ENCODE results near the gene SRGAP3.

Gene SRGAP3

DNA sequence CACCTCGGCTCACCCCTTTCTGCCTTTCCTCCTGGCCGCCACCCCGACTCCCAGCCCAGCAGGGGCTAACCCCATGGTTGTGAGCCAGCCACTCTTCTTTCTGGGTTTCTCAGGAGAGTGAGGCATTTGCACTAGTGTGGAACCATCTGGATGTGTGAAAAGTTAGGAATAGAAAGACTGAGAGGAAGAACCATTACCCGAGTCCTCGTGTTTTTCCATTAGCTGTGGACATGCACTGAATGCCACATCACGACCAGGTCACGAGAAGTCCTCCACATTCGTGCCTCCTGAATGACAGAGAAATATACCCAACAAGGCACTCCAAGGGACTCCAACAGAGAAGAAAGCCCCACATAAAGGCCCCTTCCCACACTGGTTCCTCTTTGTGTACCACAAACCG lies 268.1 kb downstream of the SRGAP3 start:
- no peak for DNase-seq
- Histone ChIP-seq H3K36me3 (ENCODE audit: control insufficient read depth in 4 of 4, insufficient read depth in 4 of 4, low read length in 3 of 4) (no peaks in the 10 kb centered on the region), H3K4me1 (ENCODE audit: control extremely low read depth in 1 of 4, control insufficient read depth in 4 of 4, insufficient read depth in 4 of 4, low read length in 3 of 4) (peaks cover 2 to 13% (median 4%) of the 10 kb centered on the region in 4 experiments), H3K4me3 (ENCODE audit: control insufficient read depth in 1 of 7, extremely low read depth in 1 of 7, insufficient read depth in 4 of 7, low read depth in 2 of 7, low read length in 6 of 7) (no peak overlapping the region), H3K9me3 (ENCODE audit: control extremely low read depth in 1 of 5, control insufficient read depth in 4 of 5, insufficient read depth in 2 of 5, low read depth in 1 of 5, low read length in 4 of 5) (peaks cover 0 to 10% (median 6%) of the 10 kb centered on the region in 5 experiments), H3K27me3 (replicated peaks in 2 of 5; ENCODE audit: control insufficient read depth in 4 of 5, insufficient read depth in 5 of 5, low read length in 4 of 5) (peaks cover 0 to 15% (median 2%) of the 10 kb centered on the region in 5 experiments), H3K27ac (ENCODE audit: insufficient read depth in 1 of 2, low read depth in 1 of 2, low read length in 2 of 2, poor library complexity in 1 of 2, severe bottlenecking in 2 of 2) (no peak overlapping the region)
- ChIA-PET CTCF (interaction anchor here (2.3 to 3.2 kb wide), 3 partner anchors 8 to 321 kb away, joined by 7 to 10 read pairs (median 8); no protein-coding TSS in a partner anchor), POLR2A (no interaction called here)
- 60% methylated on average over 1 of the region's 9 CpGs for WGBS (ENCODE audit: insufficient coverage)

DNA sequence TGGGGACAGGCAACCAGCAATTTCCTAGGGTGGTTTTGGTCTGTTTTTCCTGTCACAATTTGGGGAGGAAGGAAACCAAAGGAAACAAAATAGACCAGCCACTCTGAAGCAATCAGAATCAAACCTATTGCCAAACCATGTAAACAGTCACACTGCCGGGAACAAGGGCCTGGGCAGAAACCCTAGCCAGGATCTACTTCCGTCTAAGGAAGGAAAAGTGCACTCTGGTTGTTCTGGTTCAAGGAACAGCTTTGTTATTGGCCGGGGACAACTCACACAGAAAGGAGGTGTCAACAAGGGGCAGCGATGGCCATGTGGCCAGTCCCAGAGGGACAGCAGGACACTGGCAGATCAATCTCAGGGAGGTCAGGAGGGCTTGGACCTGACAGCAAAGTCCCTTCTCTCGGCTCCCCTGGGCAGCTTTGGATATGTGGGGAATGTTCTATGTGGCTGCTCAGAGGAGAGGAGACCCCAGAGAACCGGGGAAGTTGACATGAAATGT lies 268.6 kb downstream of the SRGAP3 start:
- WGBS (ENCODE audit: insufficient coverage): 94% methylated on average over 6 of the region's 6 CpGs
- DNase-seq: no peak
- Histone ChIP-seq H3K36me3 (ENCODE audit: control insufficient read depth in 4 of 4, insufficient read depth in 4 of 4, low read length in 3 of 4) (no peaks in the 10 kb centered on the region), H3K27ac (ENCODE audit: insufficient read depth in 1 of 2, low read depth in 1 of 2, low read length in 2 of 2, poor library complexity in 1 of 2, severe bottlenecking in 2 of 2) (no peak overlapping the region), H3K27me3 (replicated peaks in 2 of 5; ENCODE audit: control insufficient read depth in 4 of 5, insufficient read depth in 5 of 5, low read length in 4 of 5) (peaks cover 0 to 15% (median 2%) of the 10 kb centered on the region in 5 experiments), H3K9me3 (ENCODE audit: control extremely low read depth in 1 of 5, control insufficient read depth in 4 of 5, insufficient read depth in 2 of 5, low read depth in 1 of 5, low read length in 4 of 5) (peaks cover 0 to 10% (median 6%) of the 10 kb centered on the region in 5 experiments), H3K4me1 (ENCODE audit: control extremely low read depth in 1 of 4, control insufficient read depth in 4 of 4, insufficient read depth in 4 of 4, low read length in 3 of 4) (peaks cover 2 to 13% (median 4%) of the 10 kb centered on the region in 4 experiments), H3K4me3 (ENCODE audit: control insufficient read depth in 1 of 7, extremely low read depth in 1 of 7, insufficient read depth in 4 of 7, low read depth in 2 of 7, low read length in 6 of 7) (no peak overlapping the region)
- ChIA-PET POLR2A (no interaction called here), CTCF (interaction anchor here (1.1 to 3.2 kb wide), 5 partner anchors 8 to 332 kb away, joined by 3 to 10 read pairs (median 7); no protein-coding TSS in a partner anchor)

DNA sequence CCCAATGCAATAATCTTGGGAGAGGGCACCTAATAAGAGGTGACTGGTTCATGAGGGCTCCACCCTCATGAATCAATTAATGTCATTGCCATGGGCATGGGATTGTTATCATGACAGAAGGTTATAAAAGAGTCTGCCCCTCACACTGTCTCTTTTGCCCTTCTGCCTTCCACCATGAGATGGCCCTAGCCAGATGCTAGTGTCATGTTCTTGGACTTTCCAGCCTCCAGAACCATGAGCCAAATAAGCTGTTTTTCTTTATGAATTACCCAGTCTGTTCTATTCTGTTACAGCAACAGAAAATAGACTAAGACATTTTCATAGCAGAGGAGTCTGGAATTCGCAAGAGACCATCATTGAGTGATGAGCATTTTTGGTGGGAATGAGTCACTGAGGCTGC lies 270.2 kb downstream of the SRGAP3 start:
- DNase-seq: no peak
- ChIA-PET POLR2A (no interaction called here), CTCF (interaction anchor here (1.1 to 3.0 kb wide), 3 partner anchors 8 to 324 kb away, joined by 3 to 10 read pairs (median 7); no protein-coding TSS in a partner anchor)
- H3K27me3 ChIP-seq (replicated peaks in 2 of 5; ENCODE audit: control insufficient read depth in 4 of 5, insufficient read depth in 5 of 5, low read length in 4 of 5): peaks cover 0 to 15% (median 2%) of the 10 kb centered on the region in 5 experiments
- no peak overlapping the region for H3K27ac ChIP-seq (ENCODE audit: insufficient read depth in 1 of 2, low read depth in 1 of 2, low read length in 2 of 2, poor library complexity in 1 of 2, severe bottlenecking in 2 of 2)
- peaks cover 0 to 10% (median 6%) of the 10 kb centered on the region in 5 experiments for H3K9me3 ChIP-seq (ENCODE audit: control extremely low read depth in 1 of 5, control insufficient read depth in 4 of 5, insufficient read depth in 2 of 5, low read depth in 1 of 5, low read length in 4 of 5)
- WGBS (ENCODE audit: insufficient coverage): 100% methylated on average over 1 of the region's 1 CpG
- no peak overlapping the region for H3K4me3 ChIP-seq (ENCODE audit: control insufficient read depth in 1 of 7, extremely low read depth in 1 of 7, insufficient read depth in 4 of 7, low read depth in 2 of 7, low read length in 6 of 7)
- H3K36me3 ChIP-seq (ENCODE audit: control insufficient read depth in 4 of 4, insufficient read depth in 4 of 4, low read length in 3 of 4): no peaks in the 10 kb centered on the region
- H3K4me1 ChIP-seq (ENCODE audit: control extremely low read depth in 1 of 4, control insufficient read depth in 4 of 4, insufficient read depth in 4 of 4, low read length in 3 of 4): peaks cover 2 to 13% (median 4%) of the 10 kb centered on the region in 4 experiments

DNA sequence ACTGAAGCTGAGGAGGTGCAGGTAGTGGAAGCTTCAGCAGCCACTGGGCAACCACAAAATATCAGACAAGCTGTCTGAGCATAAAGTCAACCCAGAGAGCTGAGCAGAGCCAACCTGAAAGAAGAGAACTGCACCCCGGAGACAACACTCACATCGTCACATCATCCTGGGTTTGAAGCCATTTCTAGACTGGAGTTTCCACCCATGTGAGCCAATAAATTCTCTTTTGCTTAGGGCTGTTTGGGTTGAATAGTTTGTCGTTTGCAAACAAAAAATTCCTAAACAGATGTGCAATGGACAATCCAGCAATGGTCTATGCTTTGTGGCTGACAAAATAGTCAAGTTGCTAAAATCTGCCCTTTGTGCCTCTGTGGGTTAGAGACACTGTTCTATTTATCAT lies 270.9 kb downstream of the SRGAP3 start:
- no peak for DNase-seq
- H3K36me3 ChIP-seq (ENCODE audit: control insufficient read depth in 4 of 4, insufficient read depth in 4 of 4, low read length in 3 of 4): no peaks in the 10 kb centered on the region
- H3K27ac ChIP-seq (ENCODE audit: insufficient read depth in 1 of 2, low read depth in 1 of 2, low read length in 2 of 2, poor library complexity in 1 of 2, severe bottlenecking in 2 of 2): no peak overlapping the region
- ChIA-PET POLR2A (no interaction called here), CTCF (interaction anchor here (1.1 to 1.6 kb wide), 4 partner anchors 9 to 324 kb away, joined by 3 to 5 read pairs (median 4); no protein-coding TSS in a partner anchor)
- H3K4me1 ChIP-seq (ENCODE audit: control extremely low read depth in 1 of 4, control insufficient read depth in 4 of 4, insufficient read depth in 4 of 4, low read length in 3 of 4): peaks cover 2 to 13% (median 4%) of the 10 kb centered on the region in 4 experiments
- 100% methylated on average over 1 of the region's 3 CpGs for WGBS (ENCODE audit: insufficient coverage)
- H3K9me3 ChIP-seq (ENCODE audit: control extremely low read depth in 1 of 5, control insufficient read depth in 4 of 5, insufficient read depth in 2 of 5, low read depth in 1 of 5, low read length in 4 of 5): peaks cover 0 to 10% (median 6%) of the 10 kb centered on the region in 5 experiments
- H3K27me3 ChIP-seq (replicated peaks in 2 of 5; ENCODE audit: control insufficient read depth in 4 of 5, insufficient read depth in 5 of 5, low read length in 4 of 5): peaks cover 0 to 15% (median 2%) of the 10 kb centered on the region in 5 experiments
- H3K4me3 ChIP-seq (ENCODE audit: control insufficient read depth in 1 of 7, extremely low read depth in 1 of 7, insufficient read depth in 4 of 7, low read depth in 2 of 7, low read length in 6 of 7): no peak overlapping the region

DNA sequence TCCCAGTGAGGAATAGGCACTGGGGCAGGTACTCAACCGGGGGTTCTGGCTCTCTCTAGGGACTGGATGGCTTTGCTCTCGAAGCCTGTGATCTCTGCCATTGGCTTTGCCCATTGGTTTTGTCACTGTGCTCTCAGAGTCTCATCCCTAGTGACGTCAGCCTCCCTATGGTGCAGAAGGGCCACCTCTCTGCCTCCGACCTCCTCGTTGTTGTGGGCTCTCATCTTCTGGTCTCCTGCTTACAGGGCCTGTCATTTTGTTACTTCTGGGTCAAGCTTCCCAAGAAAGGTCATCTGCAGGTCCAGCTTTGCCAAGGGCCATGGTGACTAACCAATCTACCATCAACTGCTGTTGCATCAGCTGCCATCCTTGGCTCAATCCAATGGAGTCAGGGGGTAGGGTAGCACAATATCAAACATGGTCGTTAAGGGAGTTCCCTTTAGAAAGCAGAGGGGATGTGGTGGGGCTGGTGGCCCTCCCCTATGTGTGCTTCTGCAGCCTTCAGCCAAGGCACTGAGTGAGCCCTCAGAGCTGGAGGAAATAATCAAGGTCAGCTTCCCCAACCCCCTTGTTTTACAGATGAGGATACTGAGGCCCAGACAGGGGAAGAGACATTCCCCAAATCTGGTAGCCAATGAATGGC lies 272.8 kb downstream of the SRGAP3 start:
- DNase-seq: no peak
- POLR2A ChIA-PET: no interaction called here
- peaks cover 0 to 4% (median 0%) of the 10 kb centered on the region in 4 experiments for H3K4me1 ChIP-seq (ENCODE audit: control extremely low read depth in 1 of 4, control insufficient read depth in 4 of 4, insufficient read depth in 4 of 4, low read length in 3 of 4)
- no peak overlapping the region for H3K27ac ChIP-seq (ENCODE audit: insufficient read depth in 1 of 2, low read depth in 1 of 2, low read length in 2 of 2, poor library complexity in 1 of 2, severe bottlenecking in 2 of 2)
- CTCF ChIA-PET: interaction anchor here (0.9 to 14.0 kb wide), 7 partner anchors 10 to 337 kb away, joined by 3 to 197 read pairs (median 4); no protein-coding TSS in a partner anchor
- peaks cover 0 to 15% (median 5%) of the 10 kb centered on the region in 5 experiments for H3K27me3 ChIP-seq (replicated peaks in 2 of 5; ENCODE audit: control insufficient read depth in 4 of 5, insufficient read depth in 5 of 5, low read length in 4 of 5)
- H3K36me3 ChIP-seq (ENCODE audit: control insufficient read depth in 4 of 4, insufficient read depth in 4 of 4, low read length in 3 of 4): no peaks in the 10 kb centered on the region
- H3K9me3 ChIP-seq (ENCODE audit: control extremely low read depth in 1 of 5, control insufficient read depth in 4 of 5, insufficient read depth in 2 of 5, low read depth in 1 of 5, low read length in 4 of 5): peaks cover 0 to 10% (median 6%) of the 10 kb centered on the region in 5 experiments
- H3K4me3 ChIP-seq (ENCODE audit: control insufficient read depth in 1 of 7, extremely low read depth in 1 of 7, insufficient read depth in 4 of 7, low read depth in 2 of 7, low read length in 6 of 7): no peak overlapping the region
- WGBS (ENCODE audit: insufficient coverage): 89% methylated on average over 6 of the region's 6 CpGs

DNA sequence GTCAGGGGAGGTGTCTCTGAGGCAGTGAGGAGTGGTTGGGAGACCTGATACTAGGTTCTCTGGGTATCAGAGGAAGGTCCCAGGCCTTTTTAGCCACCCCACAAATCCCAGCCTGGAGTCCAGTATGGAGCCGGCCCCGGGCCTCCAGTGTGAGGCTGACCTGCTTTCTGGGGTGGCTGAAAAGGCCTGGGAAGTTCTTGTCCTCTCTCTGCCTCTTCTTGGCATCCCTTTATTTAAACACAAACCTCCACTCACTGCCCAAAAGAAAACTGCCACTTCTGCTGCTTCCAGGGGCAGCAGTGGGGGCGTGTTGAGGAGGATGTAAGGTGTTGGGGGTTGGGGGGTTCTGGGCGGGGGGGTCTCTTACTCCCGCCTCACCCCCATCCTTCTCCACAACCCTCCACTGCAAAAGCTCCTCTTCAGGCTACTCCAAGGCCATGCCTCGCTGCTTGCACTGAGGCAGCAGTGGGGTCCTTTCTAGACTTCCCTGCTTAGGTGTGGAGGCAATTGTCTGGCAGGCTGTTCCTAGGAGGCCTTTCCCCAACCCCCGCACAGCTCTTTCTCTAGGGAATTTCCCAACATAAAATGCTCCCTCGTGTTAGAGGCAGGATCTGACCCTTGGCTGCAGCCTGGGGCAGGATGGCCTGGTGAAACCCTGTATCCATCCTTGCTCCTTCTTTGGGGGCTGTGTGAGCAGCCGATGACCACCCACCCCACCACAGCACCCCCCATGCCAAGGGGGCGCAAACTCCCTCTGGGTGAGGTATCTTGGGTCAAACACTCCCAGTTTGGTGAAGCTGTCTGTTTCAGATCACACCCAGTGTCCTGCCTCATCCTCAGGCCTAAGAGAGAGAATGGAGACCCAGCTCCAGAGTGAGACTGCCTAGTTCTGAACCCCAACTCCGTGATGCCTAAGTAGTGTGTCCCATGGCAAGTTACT lies 274.1 kb downstream of the SRGAP3 start:
- Histone ChIP-seq H3K36me3 (ENCODE audit: control insufficient read depth in 4 of 4, insufficient read depth in 4 of 4, low read length in 3 of 4) (no peaks in the 10 kb centered on the region), H3K9me3 (ENCODE audit: control extremely low read depth in 1 of 5, control insufficient read depth in 4 of 5, insufficient read depth in 2 of 5, low read depth in 1 of 5, low read length in 4 of 5) (peaks cover 0 to 10% (median 6%) of the 10 kb centered on the region in 5 experiments), H3K4me3 (ENCODE audit: control insufficient read depth in 1 of 7, extremely low read depth in 1 of 7, insufficient read depth in 4 of 7, low read depth in 2 of 7, low read length in 6 of 7) (no peak overlapping the region), H3K27me3 (replicated peaks in 2 of 5; ENCODE audit: control insufficient read depth in 4 of 5, insufficient read depth in 5 of 5, low read length in 4 of 5) (peaks cover 0 to 15% (median 7%) of the 10 kb centered on the region in 5 experiments), H3K4me1 (ENCODE audit: control extremely low read depth in 1 of 4, control insufficient read depth in 4 of 4, insufficient read depth in 4 of 4, low read length in 3 of 4) (no peaks in the 10 kb centered on the region), H3K27ac (ENCODE audit: insufficient read depth in 1 of 2, low read depth in 1 of 2, low read length in 2 of 2, poor library complexity in 1 of 2, severe bottlenecking in 2 of 2) (no peak overlapping the region)
- 89% methylated on average over 4 of the region's 11 CpGs for WGBS (ENCODE audit: insufficient coverage)
- DNase-seq: no peak
- ChIA-PET POLR2A (no interaction called here), CTCF (interaction anchor here (1.0 to 14.0 kb wide), 6 partner anchors 11 to 338 kb away, joined by 3 to 197 read pairs (median 4); no protein-coding TSS in a partner anchor)

Data from common myeloid progenitor, CD34-positive (primary cell).